Measurements from ENCODE around the gene TNS3.

The TNS3 gene

GRCh38 chr7:47297120-47297519 is 284.8 kb downstream of the TNS3 start:
- H3K4me3 ChIP-seq (ENCODE audit: low read depth, low read length) = no peak overlapping the region

DNA sequence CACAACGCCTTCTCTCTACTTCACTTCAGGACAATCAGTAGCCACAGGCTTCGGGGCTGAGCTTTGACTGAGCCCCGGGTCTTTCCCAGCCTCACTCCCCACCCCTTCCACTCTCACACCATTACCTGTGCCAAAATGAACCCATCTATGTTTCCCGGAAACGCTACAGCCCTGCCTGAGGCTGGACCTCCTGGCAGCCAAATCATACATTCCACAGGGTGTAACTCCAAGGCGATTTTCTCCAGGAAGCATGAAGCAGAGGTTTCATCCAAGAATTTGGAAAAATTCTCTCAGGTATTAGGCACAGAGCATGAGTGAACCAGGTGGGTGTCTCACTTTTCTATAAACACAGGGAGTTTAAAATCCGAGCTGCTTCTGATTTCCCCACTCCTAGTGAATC is 286.3 kb downstream of the TNS3 start:
- no peak overlapping the region for H3K4me3 ChIP-seq (ENCODE audit: low read depth, low read length)

DNA sequence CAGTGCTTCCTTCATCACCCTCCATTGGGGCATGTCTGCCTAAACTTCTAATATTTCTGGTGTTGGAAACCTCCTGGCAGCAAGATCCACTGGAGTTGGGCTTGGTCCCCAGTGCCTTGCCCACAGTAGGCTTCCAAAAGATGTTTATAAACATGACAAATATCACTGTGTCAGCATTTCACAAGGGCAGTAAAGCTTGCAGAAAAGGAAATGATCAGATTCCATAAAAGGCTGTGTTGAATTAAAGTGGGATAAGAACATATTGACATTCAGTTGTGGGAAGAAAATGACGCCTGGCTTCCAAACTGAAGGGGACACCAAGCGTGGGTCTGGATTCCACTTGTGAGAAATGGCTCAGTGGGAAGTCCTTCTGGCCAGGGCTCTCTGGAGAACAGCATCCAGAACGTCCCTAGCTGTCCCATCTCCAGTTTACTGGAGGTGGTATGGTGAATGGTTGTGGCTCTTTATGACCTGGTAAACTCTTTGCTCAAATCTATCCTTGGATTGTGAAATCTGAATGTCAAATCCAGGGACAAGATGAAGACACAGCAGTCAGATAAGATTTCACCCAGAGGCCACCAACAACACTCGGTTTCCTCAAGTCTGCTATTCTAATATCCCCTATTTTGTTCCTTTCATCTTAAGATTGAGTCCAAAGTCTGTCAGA is 287.2 kb downstream of the TNS3 start:
- H3K4me3 ChIP-seq (ENCODE audit: low read depth, low read length) = no peak overlapping the region

DNA sequence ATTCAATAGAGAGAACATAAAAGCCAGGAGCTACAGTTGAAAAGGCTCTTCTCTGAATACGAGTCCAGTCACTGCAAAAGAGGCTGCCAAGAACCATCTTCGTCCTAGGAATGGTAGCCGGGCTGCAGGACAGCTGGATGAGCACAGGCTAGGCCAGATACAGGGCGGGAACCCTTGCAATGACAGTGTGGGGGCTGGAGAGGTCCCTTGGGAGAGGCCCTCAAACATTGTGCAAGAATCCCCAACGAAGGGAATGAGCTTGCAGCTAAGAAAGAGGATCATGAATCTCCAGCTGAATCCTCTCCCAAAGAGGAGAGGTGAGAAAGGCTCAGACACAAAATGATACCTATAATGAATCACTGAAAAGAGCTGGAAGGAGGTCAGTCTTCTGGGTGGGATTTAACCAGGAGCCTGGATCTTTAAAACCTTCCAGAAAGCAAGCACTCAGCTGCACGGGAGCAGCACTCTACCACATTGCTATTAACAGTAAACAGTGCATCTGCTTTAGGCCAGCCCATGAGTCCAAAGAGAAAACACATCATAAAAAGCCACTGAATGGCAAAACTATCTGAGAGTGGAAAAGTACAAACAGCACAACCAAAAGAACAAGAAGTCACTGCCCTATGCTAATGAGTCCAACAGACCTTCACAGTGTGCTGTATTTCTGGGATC is 287.9 kb downstream of the TNS3 start:
- H3K4me3 ChIP-seq (ENCODE audit: low read depth, low read length) = no peak overlapping the region

DNA sequence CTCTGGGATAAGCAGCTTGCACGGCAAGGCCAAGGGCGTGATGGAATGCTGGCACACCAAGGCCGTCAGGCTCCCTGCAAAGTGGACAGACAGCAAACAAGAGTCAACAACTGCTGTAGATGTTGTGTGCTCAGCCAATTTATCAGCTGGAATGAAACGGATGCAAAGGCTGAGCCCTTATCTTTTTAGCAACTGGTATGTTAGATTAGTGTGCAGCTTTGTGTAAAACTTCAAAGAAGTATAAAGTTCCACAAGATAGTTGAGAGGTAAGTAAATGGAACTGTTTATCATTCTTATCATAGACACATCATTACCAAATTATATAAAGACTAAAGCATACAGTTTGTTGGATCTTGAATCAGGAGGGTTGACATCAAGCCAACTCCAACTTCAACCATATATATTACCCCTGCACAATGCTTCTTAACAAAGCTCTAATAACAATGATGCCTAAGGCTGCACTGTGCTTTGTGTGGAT is 289.0 kb downstream of the TNS3 start:
- H3K4me3 ChIP-seq (ENCODE audit: low read depth, low read length) = no peak overlapping the region

- H3K4me3 ChIP-seq (ENCODE audit: low read depth, low read length) = no peak overlapping the region
These were observed 290.3 kb downstream of the TNS3 start for GRCh38 chr7:47291461-47292081.

DNA sequence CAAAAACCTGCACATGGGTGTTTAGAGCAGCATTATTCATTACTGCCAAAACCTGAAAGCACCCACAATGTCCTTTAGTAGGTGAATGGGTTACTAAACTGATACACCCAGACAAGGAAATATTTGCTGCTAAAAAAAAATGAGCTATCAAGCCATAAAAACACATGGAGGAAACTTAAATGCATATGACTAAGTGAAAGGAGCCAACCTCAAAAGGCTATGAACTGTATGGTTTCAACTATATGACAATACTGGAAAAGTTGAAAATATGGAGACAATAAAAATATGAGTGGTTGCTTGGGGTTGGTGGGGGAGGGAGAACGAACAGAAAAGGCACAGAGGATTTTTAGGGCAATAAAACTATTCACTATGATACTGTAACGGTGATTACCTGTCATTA is 291.0 kb downstream of the TNS3 start:
- no peak overlapping the region for H3K4me3 ChIP-seq (ENCODE audit: low read depth, low read length)

DNA sequence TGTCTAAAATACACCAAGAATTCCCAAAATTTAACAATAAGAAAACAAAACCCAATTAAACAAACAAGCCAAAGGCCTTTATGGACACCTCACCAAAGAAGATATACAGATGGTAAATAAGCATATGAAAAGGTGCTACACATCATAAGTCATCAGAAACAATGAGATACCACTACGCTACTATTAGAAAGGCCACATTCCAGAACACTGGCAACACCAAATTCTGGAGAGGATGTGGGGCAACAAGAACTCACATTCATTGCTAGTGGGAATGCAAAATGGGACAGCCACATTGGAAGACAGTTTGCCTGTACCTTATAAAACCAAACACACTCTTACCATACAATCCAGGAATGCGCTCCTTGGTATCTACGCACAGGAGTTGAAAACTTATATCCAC is 291.4 kb downstream of the TNS3 start:
- H3K4me3 ChIP-seq (ENCODE audit: low read depth, low read length) = no peak overlapping the region

DNA sequence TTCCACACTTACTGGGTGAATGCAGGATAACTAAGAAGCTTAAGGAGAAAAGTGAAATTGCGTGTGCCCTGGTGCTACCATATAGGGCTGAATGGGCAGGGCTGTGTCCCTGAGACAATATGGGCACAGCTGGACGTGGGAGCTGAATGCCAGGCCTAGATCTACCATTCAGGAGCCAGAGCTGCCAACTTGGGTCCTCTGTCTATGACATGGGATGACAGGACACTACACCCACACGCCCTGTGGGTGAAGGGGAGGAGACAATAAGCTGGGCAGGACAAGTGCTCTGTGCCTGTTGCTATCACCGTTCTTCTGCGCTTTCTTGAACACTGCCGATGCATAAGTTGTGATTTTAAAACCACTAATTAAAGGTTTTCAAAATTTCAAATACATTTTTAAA is 293.9 kb downstream of the TNS3 start:
- no peak overlapping the region for H3K4me3 ChIP-seq (ENCODE audit: low read depth, low read length)

DNA sequence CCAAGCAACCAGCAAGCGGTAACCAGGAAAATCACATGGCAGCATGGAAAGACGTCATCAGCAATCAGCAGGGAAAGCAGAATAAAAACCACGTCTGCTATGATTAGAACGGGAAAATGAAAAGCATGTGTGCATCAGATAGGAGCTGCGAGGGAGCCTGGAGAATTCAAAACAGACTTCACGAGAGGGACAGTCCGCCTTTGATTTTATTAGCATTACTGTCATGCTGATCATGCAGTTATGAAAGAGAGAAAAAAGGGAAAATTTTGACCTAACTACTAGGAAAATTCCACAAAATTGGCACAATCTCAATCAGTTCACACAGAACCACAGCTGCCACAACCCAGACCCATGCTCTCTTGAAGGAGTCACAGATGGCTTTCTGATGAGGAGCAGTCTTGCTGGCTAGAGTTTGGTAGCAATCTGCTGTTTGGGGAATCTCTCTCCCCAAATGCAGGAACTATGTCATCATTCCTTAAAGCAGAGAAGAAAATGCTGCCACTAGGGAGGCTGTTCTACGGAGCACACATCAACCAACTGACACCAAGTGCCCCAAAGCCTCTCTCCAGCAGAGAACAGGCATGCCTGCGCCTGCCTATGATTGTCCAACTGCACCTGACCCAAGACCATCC is 295.9 kb downstream of the TNS3 start:
- H3K4me3 ChIP-seq (ENCODE audit: low read depth, low read length) = no peak overlapping the region

GRCh38 chr7:47284691-47285635 is 296.9 kb downstream of the TNS3 start:
- no peak overlapping the region for H3K4me3 ChIP-seq (ENCODE audit: low read depth, low read length)

DNA sequence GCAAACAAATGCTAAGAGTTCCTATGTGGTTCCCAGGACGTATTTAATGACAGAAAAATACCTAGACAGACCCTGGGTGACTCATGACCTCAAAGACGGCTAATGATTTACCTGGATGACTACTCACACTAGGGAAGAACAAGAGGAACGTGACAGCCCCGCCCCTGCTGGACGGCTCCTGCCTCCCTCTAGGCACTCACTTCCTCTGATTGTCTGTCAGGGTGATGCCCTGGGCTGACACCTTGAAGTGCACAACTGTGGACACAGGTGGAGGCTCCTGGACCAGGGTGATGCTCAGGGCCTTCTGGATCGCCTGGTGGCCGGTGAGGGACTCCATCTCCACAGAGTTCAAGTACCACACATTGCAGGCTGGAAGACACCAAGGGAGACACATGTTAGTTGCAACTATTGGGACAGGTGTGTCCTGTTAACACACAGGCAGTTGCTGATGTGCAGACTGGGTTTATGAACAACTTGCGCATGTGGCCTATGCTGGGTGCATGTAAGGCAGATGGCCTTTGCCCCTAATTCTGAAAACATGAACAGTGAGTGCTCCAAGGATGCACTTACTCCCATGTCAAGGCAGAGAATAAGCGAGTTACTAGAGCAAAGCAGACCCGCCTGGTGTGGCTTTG is 298.3 kb downstream of the TNS3 start:
- H3K4me3 ChIP-seq (ENCODE audit: low read depth, low read length) = no peak overlapping the region

- H3K4me3 ChIP-seq (ENCODE audit: low read depth, low read length) = no peak overlapping the region
These were observed 299.0 kb downstream of the TNS3 start for GRCh38 chr7:47282790-47283496.

- no peak overlapping the region for H3K4me3 ChIP-seq (ENCODE audit: low read depth, low read length)
These were observed 299.8 kb downstream of the TNS3 start for GRCh38 chr7:47281966-47282643.

GRCh38 chr7:47281161-47281560 is 300.8 kb downstream of the TNS3 start:
- H3K4me3 ChIP-seq (ENCODE audit: low read depth, low read length) = no peak overlapping the region

- H3K4me3 ChIP-seq (ENCODE audit: low read depth, low read length) = no peak overlapping the region
These were observed 301.8 kb downstream of the TNS3 start for GRCh38 chr7:47280114-47280513.

- H3K4me3 ChIP-seq (ENCODE audit: low read depth, low read length) = no peak overlapping the region
These were observed 303.9 kb downstream of the TNS3 start for GRCh38 chr7:47278043-47278442.

GRCh38 chr7:47277321-47277781 is 304.6 kb downstream of the TNS3 start:
- H3K4me3 ChIP-seq (ENCODE audit: low read depth, low read length) = no peak overlapping the region

Data from iPS-11a (cell line).